Heart left ventricle (tissue), 13 donors: ENCODE measurements around the gene KCNK7.

Experiments used
- CTCF ChIP-seq, 12 donors: fragments of 200-600 bp; sonication (generic) in 4 of 12; IDR thresholded peaks; one replicate each; pipeline versions ENCODE4 v1.5.0 to v1.8.0; 2018 to 2022; ENCODE audit warnings: antibody characterized with exemption in 12 of 12, mild to moderate bottlenecking in 5 of 12
- POLR2A ChIP-seq, 2 donors: fragments of 450-650 bp; IDR thresholded peaks; one replicate each; pipeline ENCODE4 v1.6.1; 2017; ENCODE audit warnings: antibody characterized with exemption in 2 of 2, mild to moderate bottlenecking in 2 of 2, moderate library complexity in 2 of 2
- donor health status: ischemic (EF 13 %, LVEDD 7.1; RV severe dilation, severe dysfunction).
- donor health status: DM: no; HTN: yes; CAD: no.
- donor health status: DM: no; HTN: no; CAD: no.
- donor health status: ischemic (EF 25% LVEDD 6.9; RV normal size, moderate dysfunction).
- donor health status: ischemic (EF 25% LVEDD 5.7; RV mildly dilated, moderate dysfunction).
- donor health status: ischemic (EF 35%, LVEDD 5.7; RV mildly dilated, moderate dysfunction).
- donor health status: nonischemic (EF 11% LVEDD 7.7; RV severe dilation, severe dysfunction).
- donor health status: DM: yes; HTN: yes; CAD: no.
- donor health status: PGD.
- donor health status: ischemic (EF 29% LVEDD 5.4; RV normal size, mild dysfunction).
- donor health status: nonischemic (EF 23%, LVEDD 6.1; RV moderate dilation, normal function).

GRCh38 chr11:65634905-65635731, 39.5 kb upstream of the KCNK7 start:
- TF ChIP-seq CTCF (IDR thresholded peaks at IDR 0.05) (no peak), POLR2A (IDR thresholded peaks at IDR 0.05) (no peak)
